ENCODE measurements around the gene AADACL2. TPM values are rescaled to one million over a fixed set of nuclear protein-coding genes. Genes with fewer than 3 reads are reported as not detected.

The AADACL2 gene
- total and polyA plus RNA-seq, 2 donors (not counting 1 experiment from before 2014, with no cell fraction given): not detected

GRCh38 chr3:151774235-151774634 is 40.5 kb downstream of the AADACL2 start:
- Mint-ChIP-seq H3K9me3 (ENCODE audit: insufficient read depth) (no peaks in the 10 kb centered on the region), H3K4me1 (no peaks in the 10 kb centered on the region), H3K4me3 (no peak overlapping the region), H3K27ac (no peak overlapping the region), H3K27me3 (no peaks in the 10 kb centered on the region)
- no peak overlapping the region for H3K9ac ChIP-seq (ENCODE audit: low read length)
- H3K4me3 ChIP-seq (ENCODE audit: control extremely low read depth in 1 of 5, extremely low read depth in 1 of 5, insufficient read depth in 1 of 5, low read depth in 2 of 5, low read length in 4 of 5): no peak overlapping the region
- H2AFZ ChIP-seq (ENCODE audit: insufficient read depth, low read depth, low read length, poor library complexity, severe bottlenecking): no peak overlapping the region
- POLR2A ChIA-PET: no interaction called here
- CTCF ChIA-PET: interaction anchor here (1.5 kb wide), 1 partner anchor 144 kb away, joined by 3 read pairs; no protein-coding TSS in a partner anchor
- TF ChIP-seq, protein P1, sequence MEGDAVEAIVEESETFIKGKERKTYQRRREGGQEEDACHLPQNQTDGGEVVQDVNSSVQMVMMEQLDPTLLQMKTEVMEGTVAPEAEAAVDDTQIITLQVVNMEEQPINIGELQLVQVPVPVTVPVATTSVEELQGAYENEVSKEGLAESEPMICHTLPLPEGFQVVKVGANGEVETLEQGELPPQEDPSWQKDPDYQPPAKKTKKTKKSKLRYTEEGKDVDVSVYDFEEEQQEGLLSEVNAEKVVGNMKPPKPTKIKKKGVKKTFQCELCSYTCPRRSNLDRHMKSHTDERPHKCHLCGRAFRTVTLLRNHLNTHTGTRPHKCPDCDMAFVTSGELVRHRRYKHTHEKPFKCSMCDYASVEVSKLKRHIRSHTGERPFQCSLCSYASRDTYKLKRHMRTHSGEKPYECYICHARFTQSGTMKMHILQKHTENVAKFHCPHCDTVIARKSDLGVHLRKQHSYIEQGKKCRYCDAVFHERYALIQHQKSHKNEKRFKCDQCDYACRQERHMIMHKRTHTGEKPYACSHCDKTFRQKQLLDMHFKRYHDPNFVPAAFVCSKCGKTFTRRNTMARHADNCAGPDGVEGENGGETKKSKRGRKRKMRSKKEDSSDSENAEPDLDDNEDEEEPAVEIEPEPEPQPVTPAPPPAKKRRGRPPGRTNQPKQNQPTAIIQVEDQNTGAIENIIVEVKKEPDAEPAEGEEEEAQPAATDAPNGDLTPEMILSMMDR (IDR thresholded peaks at IDR 0.05): no peak
- no peak for TF ChIP-seq EZH2 (IDR thresholded peaks at IDR 0.05; ENCODE audit: borderline replicate concordance, insufficient read depth, low read depth, low read length, poor library complexity, severe bottlenecking)
- no peak overlapping the region for H3K4me2 ChIP-seq (replicated peaks; ENCODE audit: low read depth, low read length, poor library complexity, severe bottlenecking)
- no peaks in the 10 kb centered on the region for H3K4me1 ChIP-seq (ENCODE audit: control insufficient read depth in 2 of 2, insufficient read depth in 2 of 2, low read length in 2 of 2)
- H4K20me1 ChIP-seq (ENCODE audit: control insufficient read depth, insufficient read depth, low read length, poor library complexity, severe bottlenecking): no peaks in the 10 kb centered on the region
- 82% methylated on average over 1 of the region's 1 CpG for WGBS (ENCODE audit: insufficient coverage)
- intact Hi-C loops (cut with micrococcal nuclease): no loop called here
- DNase-seq (no peak), ATAC-seq (ENCODE audit: low read depth) (no peak)
- no peaks in the 10 kb centered on the region for H3K36me3 ChIP-seq (replicated peaks in 1 of 2; ENCODE audit: control extremely low read depth in 1 of 2, control insufficient read depth in 1 of 2, extremely low read depth in 1 of 2, insufficient read depth in 2 of 2, low read length in 1 of 2)
- no peaks in the 10 kb centered on the region for H3K9me3 ChIP-seq (ENCODE audit: control extremely low read depth in 1 of 3, control insufficient read depth in 2 of 3, insufficient read depth in 1 of 3, low read length in 2 of 3)
- H3K79me2 ChIP-seq (ENCODE audit: control insufficient read depth, insufficient read depth, low read length): no peaks in the 10 kb centered on the region
- H3K27ac ChIP-seq (ENCODE audit: low read length in 2 of 2): no peak overlapping the region
- H3K27me3 ChIP-seq (replicated peaks in 1 of 4; ENCODE audit: control extremely low read depth in 1 of 4, control insufficient read depth in 3 of 4, insufficient read depth in 4 of 4, low read length in 3 of 4): no peaks in the 10 kb centered on the region

DNA sequence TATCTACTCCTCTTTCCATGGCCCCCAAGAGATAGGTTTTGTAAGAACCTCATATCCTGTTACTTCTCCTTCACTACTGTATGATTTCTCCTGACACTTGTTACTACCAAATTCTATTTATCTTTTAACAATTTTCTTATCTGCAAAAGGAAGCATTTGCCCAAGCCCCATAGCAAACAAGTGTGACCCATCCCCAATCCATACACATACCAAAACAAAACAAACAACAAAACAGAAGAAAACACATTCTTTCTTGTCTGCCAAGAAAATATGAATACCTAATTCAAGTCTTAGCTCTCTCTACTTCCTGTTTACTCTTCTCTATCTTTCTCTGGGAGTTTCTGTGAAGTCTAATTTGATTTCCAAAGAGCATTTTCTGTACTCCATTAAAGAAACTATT is 41.2 kb downstream of the AADACL2 start:
- intact Hi-C loops (cut with micrococcal nuclease): no loop called here
- no peak overlapping the region for H3K4me3 Mint-ChIP-seq
- Histone ChIP-seq H4K20me1 (ENCODE audit: control insufficient read depth, insufficient read depth, low read length, poor library complexity, severe bottlenecking) (no peaks in the 10 kb centered on the region), H3K36me3 (replicated peaks in 1 of 2; ENCODE audit: control extremely low read depth in 1 of 2, control insufficient read depth in 1 of 2, extremely low read depth in 1 of 2, insufficient read depth in 2 of 2, low read length in 1 of 2) (no peaks in the 10 kb centered on the region), H3K9ac (ENCODE audit: low read length) (no peak overlapping the region), H3K27ac (ENCODE audit: low read length in 2 of 2) (no peak overlapping the region), H3K4me2 (replicated peaks; ENCODE audit: low read depth, low read length, poor library complexity, severe bottlenecking) (no peak overlapping the region), H3K79me2 (ENCODE audit: control insufficient read depth, insufficient read depth, low read length) (no peaks in the 10 kb centered on the region), H3K9me3 (ENCODE audit: control extremely low read depth in 1 of 3, control insufficient read depth in 2 of 3, insufficient read depth in 1 of 3, low read length in 2 of 3) (no peaks in the 10 kb centered on the region), H3K4me3 (ENCODE audit: control extremely low read depth in 1 of 5, extremely low read depth in 1 of 5, insufficient read depth in 1 of 5, low read depth in 2 of 5, low read length in 4 of 5) (no peak overlapping the region), H3K27me3 (replicated peaks in 1 of 4; ENCODE audit: control extremely low read depth in 1 of 4, control insufficient read depth in 3 of 4, insufficient read depth in 4 of 4, low read length in 3 of 4) (no peaks in the 10 kb centered on the region), H2AFZ (ENCODE audit: insufficient read depth, low read depth, low read length, poor library complexity, severe bottlenecking) (no peak overlapping the region), H3K4me1 (ENCODE audit: control insufficient read depth in 2 of 2, insufficient read depth in 2 of 2, low read length in 2 of 2) (no peaks in the 10 kb centered on the region)
- POLR2A ChIA-PET: no interaction called here
- no peaks in the 10 kb centered on the region for H3K4me1 Mint-ChIP-seq
- CTCF ChIA-PET: no interaction called here
- H3K27me3 Mint-ChIP-seq: no peaks in the 10 kb centered on the region
- ATAC-seq (ENCODE audit: low read depth) (no peak), DNase-seq (no peak)
- H3K27ac Mint-ChIP-seq: no peak overlapping the region
- TF ChIP-seq, protein P1 (IDR thresholded peaks at IDR 0.05): no peak
- TF ChIP-seq EZH2 (IDR thresholded peaks at IDR 0.05; ENCODE audit: borderline replicate concordance, insufficient read depth, low read depth, low read length, poor library complexity, severe bottlenecking): no peak
- no peaks in the 10 kb centered on the region for H3K9me3 Mint-ChIP-seq (ENCODE audit: insufficient read depth)

Measured in B cell (primary cell).